Stimulated activated naive B cell treated with anti-CD40 and anti-IgM and Interleukin-4, amounts not matched to agents 10 μg/mL and 1 μg/mL and 100 μg/mL, for 72 hours (primary cell): ENCODE results near the gene DDR2.

Experiments
- ATAC-seq, 2 donors: fragments of 150-1000 bp; cut with Tn5 transposase; replicated peaks; 2 replicates each; pipeline ENCODE4 v1.10.0; 2021; ENCODE audit warnings: moderate library complexity in 1 of 2
- DNase-seq: peaks from one replicate; pipeline ENCODE4 v3.0.0; 2021
- H3K27ac Mint-ChIP-seq: one replicate; pipeline ENCODE4 v1.8.0; 2022; ENCODE audit warnings: mild to moderate bottlenecking, mixed read lengths
- H3K27me3 Mint-ChIP-seq, 2 donors: one replicate each; pipeline ENCODE4 v1.8.0; 2022; ENCODE audit warnings: mixed read lengths in 2 of 2
- H3K36me3 Mint-ChIP-seq, 2 donors: one replicate each; pipeline ENCODE4 v1.8.0; 2022; ENCODE audit warnings: mixed read lengths in 2 of 2, mild to moderate bottlenecking in 1 of 2
- H3K4me1 Mint-ChIP-seq, 2 donors: one replicate each; pipeline ENCODE4 v1.8.0; 2022; ENCODE audit warnings: mixed read lengths in 2 of 2, mild to moderate bottlenecking in 1 of 2
- H3K4me3 Mint-ChIP-seq, 2 donors: one replicate each; pipeline ENCODE4 v1.8.0; 2022; ENCODE audit warnings: mild to moderate bottlenecking in 2 of 2, mixed read lengths in 2 of 2, moderate library complexity in 1 of 2
- H3K9me3 Mint-ChIP-seq, 2 donors: one replicate each; pipeline ENCODE4 v1.8.0; 2022; ENCODE audit warnings: mixed read lengths in 2 of 2, mild to moderate bottlenecking in 1 of 2

DDR2 gene

DNA sequence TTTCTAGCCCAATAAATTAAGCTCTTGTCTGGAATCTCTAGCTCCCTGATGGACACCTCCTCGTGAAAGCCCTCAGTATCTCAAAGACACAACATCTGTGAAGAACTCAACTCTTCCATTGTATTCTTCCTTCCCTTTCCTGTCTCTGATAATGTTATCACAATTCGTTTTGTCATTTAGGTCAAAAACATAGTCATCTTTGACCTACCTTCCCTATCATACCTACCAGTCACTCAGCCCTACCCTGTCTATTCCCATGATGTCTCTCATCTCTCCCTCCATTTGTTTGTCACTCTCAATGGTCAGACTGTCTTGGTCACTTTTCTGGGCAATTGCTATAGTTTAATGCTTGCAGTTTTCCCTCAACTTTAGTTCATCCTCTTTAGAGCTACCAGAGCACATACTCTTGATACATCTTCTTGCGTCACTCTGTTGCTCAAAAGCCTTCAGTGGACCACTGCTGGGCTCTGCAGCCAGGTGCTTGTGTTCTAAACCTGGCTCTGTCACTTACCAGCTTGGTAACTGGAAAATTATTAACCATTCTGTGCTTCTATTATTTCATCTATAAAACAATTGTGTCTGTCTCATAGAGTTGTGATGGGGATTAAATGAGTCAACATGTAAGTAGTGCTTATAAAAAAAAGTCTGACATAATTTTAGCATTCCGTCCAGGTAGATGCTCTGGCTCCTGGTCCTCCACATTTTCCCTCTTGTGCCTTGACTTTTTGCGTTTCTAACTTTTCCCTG, 39.6 kb downstream of the DDR2 start:
- Mint-ChIP-seq H3K27ac (no peak overlapping the region), H3K36me3 (no peaks in the 10 kb centered on the region), H3K4me3 (no peak overlapping the region), H3K27me3 (peaks cover 5 to 11% of the 10 kb centered on the region in 2 donors), H3K4me1 (no peaks in the 10 kb centered on the region), H3K9me3 (no peaks in the 10 kb centered on the region)
- DNase-seq (no peak), ATAC-seq (no peak)

DNA sequence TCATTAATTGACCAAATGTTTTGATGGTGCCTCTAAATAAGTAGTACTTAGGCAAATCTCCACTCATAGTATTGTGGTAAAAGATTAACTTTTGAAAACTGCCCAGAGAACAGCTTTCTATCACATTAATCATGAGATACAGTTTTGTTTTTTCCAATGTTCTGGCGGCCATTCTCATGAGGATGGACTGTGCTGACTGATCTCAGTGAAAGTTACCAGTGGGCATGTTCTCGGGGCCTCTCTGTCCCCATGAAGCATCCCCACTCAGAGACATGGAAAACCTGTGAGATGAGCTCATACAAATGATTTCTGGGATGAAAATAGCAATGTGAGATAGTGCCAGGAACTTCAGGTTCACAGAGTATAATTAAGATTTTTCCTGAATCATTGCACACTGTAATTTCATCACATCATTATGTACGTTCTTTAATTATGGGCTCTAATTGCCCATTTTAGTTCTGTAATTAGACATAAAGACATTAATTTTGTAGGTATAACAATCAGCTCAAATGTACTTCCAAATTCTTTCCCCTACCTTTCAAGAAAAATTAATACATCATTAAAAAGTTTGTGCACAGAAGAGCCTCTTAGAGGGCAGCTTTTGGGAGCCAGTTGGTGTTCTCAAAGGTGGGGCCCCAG, 40.5 kb downstream of the DDR2 start:
- Mint-ChIP-seq H3K27me3 (peaks cover 5 to 11% of the 10 kb centered on the region in 2 donors), H3K27ac (no peak overlapping the region), H3K4me1 (no peaks in the 10 kb centered on the region), H3K4me3 (no peak overlapping the region), H3K9me3 (no peaks in the 10 kb centered on the region), H3K36me3 (no peaks in the 10 kb centered on the region)
- DNase-seq (no peak), ATAC-seq (no peak)

GRCh38 chr1:162674034-162674608, 41.9 kb downstream of the DDR2 start:
- ATAC-seq: no peak
- peaks cover 9 to 11% of the 10 kb centered on the region in 2 donors for H3K27me3 Mint-ChIP-seq
- no peak for DNase-seq
- no peak overlapping the region for H3K27ac Mint-ChIP-seq
- peaks cover 0 to 1% of the 10 kb centered on the region in 2 donors for H3K9me3 Mint-ChIP-seq
- H3K36me3 Mint-ChIP-seq: no peaks in the 10 kb centered on the region
- no peak overlapping the region for H3K4me3 Mint-ChIP-seq
- no peaks in the 10 kb centered on the region for H3K4me1 Mint-ChIP-seq

GRCh38 chr1:162676087-162676486, 43.8 kb downstream of the DDR2 start:
- no peak for DNase-seq
- no peak overlapping the region for H3K4me3 Mint-ChIP-seq
- H3K27ac Mint-ChIP-seq: no peak overlapping the region
- no peak for ATAC-seq
- H3K27me3 Mint-ChIP-seq: peaks cover 11 to 15% of the 10 kb centered on the region in 2 donors
- peaks cover 0 to 2% of the 10 kb centered on the region in 2 donors for H3K9me3 Mint-ChIP-seq
- H3K4me1 Mint-ChIP-seq: no peaks in the 10 kb centered on the region
- H3K36me3 Mint-ChIP-seq: no peaks in the 10 kb centered on the region

DNA sequence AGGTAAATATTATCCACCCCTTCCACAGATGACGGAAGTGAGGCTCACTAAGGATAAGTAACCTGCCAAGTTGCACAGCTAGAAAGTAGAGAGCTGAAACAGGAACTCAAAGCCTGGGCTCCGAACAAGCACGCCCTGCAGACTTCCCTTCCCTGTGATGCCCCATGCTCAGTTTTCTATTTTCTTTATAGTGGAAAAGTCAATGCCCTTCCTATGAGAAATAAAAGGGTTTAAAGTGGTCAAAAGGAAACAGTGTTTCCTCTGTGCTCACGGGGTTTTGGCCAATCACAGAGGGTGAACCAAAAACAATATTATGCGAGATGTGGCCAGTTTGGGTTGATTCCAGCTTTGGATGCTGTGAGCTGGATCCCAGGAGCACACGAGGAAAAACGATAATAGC, 44.5 kb downstream of the DDR2 start:
- Mint-ChIP-seq H3K4me3 (no peak overlapping the region), H3K9me3 (peaks cover 0 to 2% of the 10 kb centered on the region in 2 donors), H3K27me3 (peaks cover 11 to 15% of the 10 kb centered on the region in 2 donors), H3K36me3 (no peaks in the 10 kb centered on the region), H3K27ac (no peak overlapping the region), H3K4me1 (no peaks in the 10 kb centered on the region)
- DNase-seq: no peak
- ATAC-seq: no peak

- Mint-ChIP-seq H3K27ac (no peak overlapping the region), H3K4me3 (no peak overlapping the region), H3K27me3 (peaks cover 11 to 15% of the 10 kb centered on the region in 2 donors), H3K9me3 (peaks cover 0 to 2% of the 10 kb centered on the region in 2 donors), H3K4me1 (no peaks in the 10 kb centered on the region), H3K36me3 (no peaks in the 10 kb centered on the region)
- ATAC-seq (no peak), DNase-seq (no peak)
These were observed 45.5 kb downstream of the DDR2 start for GRCh38 chr1:162677607-162678371.

GRCh38 chr1:162678439-162678838, 46.2 kb downstream of the DDR2 start:
- Mint-ChIP-seq H3K9me3 (peaks cover 0 to 2% of the 10 kb centered on the region in 2 donors), H3K36me3 (no peaks in the 10 kb centered on the region), H3K27ac (no peak overlapping the region), H3K27me3 (peaks cover 6 to 12% of the 10 kb centered on the region in 2 donors), H3K4me3 (no peak overlapping the region), H3K4me1 (no peaks in the 10 kb centered on the region)
- DNase-seq (no peak), ATAC-seq (no peak)

DNA sequence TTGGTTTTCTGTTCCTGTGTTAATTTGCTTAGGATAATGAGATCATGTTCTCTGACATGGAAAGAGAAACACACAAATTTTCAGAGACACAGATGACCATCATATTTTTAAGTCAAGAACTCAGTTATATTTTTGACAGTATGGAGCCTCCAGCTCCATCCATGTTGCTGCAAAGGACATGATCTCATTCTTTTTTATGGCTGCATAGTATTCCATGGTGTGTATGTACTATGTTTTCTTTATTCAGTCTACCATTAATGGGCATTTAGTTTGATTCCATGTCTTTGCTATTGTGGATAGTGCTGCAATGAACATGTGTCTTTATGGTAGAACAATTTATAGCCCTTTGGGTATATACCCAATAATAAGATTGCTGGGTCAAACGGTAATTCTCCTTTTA, 47.0 kb downstream of the DDR2 start:
- H3K27ac Mint-ChIP-seq: no peak overlapping the region
- peaks cover 0 to 2% of the 10 kb centered on the region in 2 donors for H3K9me3 Mint-ChIP-seq
- H3K27me3 Mint-ChIP-seq: peaks cover 0 to 10% of the 10 kb centered on the region in 2 donors
- no peak for ATAC-seq
- no peaks in the 10 kb centered on the region for H3K4me1 Mint-ChIP-seq
- H3K4me3 Mint-ChIP-seq: no peak overlapping the region
- no peaks in the 10 kb centered on the region for H3K36me3 Mint-ChIP-seq
- no peak for DNase-seq

DNA sequence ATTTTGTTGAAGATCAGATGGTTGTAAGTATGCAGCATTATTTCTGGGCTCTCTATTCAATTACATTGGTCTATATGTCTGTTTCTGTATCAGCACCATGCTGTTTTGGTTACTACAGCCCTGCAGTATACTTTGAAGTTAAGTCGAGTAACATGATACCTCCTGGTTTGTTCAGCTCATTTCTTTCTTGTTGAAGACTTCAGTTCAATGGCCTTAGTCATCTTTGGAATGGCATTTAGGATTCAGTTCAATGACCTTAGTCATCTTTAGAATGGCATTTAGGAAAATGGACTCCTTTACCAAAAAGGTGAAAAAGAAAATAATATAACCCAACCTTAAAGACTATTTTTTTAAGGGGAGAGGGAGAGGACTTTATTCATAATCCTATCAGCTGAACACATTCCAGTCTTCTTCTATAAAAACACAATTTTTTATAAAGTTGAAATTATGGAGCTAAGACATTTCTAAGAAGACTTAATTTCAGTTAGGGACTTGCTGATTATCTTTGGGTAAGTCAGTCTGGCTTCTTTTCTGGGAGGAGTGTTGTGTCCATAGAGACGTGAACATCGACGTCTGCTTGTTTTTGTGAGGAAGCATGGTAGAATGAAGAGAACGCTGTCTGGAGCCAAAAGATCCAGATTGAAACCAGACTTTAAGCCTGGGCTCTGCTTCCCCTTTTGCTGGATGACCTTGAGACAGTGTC, 48.3 kb downstream of the DDR2 start:
- DNase-seq (no peak), ATAC-seq (no peak)
- Mint-ChIP-seq H3K27me3 (peaks cover 0 to 10% of the 10 kb centered on the region in 2 donors), H3K9me3 (peaks cover 0 to 2% of the 10 kb centered on the region in 2 donors), H3K27ac (no peak overlapping the region), H3K4me3 (no peak overlapping the region), H3K36me3 (no peaks in the 10 kb centered on the region), H3K4me1 (no peaks in the 10 kb centered on the region)

GRCh38 chr1:162681122-162681436, 48.8 kb downstream of the DDR2 start:
- Mint-ChIP-seq H3K36me3 (no peaks in the 10 kb centered on the region), H3K9me3 (peaks cover 0 to 2% of the 10 kb centered on the region in 2 donors), H3K27me3 (peaks cover 0 to 10% of the 10 kb centered on the region in 2 donors), H3K4me1 (no peaks in the 10 kb centered on the region), H3K27ac (no peak overlapping the region), H3K4me3 (no peak overlapping the region)
- ATAC-seq: no peak
- no peak for DNase-seq

- no peak for DNase-seq
- Mint-ChIP-seq H3K27me3 (peaks cover 0 to 10% of the 10 kb centered on the region in 2 donors), H3K4me3 (no peak overlapping the region), H3K4me1 (no peaks in the 10 kb centered on the region), H3K9me3 (peaks cover 0 to 2% of the 10 kb centered on the region in 2 donors), H3K27ac (no peak overlapping the region), H3K36me3 (no peaks in the 10 kb centered on the region)
- ATAC-seq: no peak
These were observed 49.8 kb downstream of the DDR2 start for GRCh38 chr1:162682013-162682419.

DNA sequence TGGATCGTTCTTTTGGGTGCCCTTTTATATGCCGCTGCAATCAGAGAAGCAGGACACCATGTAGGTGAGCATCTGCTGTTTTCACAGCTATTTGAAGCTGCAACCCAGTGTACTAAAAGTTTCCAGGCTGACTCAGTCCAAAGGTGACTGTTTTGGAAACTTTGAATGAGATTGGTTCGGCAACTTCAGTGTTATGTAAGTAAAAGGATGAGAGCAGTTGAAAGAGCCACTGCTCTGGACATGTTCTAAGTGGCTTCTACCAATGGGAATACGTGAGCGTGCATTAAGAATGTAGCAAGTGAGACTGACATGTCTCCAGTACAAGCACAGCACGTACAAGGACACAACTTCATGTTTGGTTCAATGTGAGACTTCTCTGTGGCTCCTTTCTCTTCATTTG, 55.6 kb downstream of the DDR2 start:
- peaks cover 6 to 20% of the 10 kb centered on the region in 2 donors for H3K27me3 Mint-ChIP-seq
- no peak overlapping the region for H3K27ac Mint-ChIP-seq
- H3K9me3 Mint-ChIP-seq: no peaks in the 10 kb centered on the region
- H3K4me3 Mint-ChIP-seq: no peak overlapping the region
- DNase-seq (no peak), ATAC-seq (no peak)
- H3K36me3 Mint-ChIP-seq: no peaks in the 10 kb centered on the region
- no peaks in the 10 kb centered on the region for H3K4me1 Mint-ChIP-seq

DNA sequence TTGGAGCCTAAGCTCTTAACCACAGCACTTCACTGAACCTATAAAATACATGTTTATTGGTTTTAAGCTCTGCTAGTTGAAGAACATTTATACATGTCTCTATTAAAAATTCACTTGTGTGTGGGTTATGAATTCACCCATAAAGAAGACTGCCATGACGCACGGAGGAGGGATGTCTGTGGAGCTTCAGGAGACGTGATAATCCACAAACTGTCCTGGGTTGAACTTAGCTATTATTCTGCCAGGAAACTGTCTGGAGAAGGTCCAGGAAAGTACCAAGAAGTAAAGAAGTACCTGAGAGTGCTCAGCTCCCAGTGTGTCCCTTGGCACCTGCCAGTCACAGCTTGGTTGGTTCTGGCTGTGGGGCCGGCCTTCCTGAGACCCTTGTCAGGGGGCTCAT, 56.3 kb downstream of the DDR2 start:
- peaks cover 6 to 20% of the 10 kb centered on the region in 2 donors for H3K27me3 Mint-ChIP-seq
- H3K4me3 Mint-ChIP-seq: no peak overlapping the region
- no peak for DNase-seq
- no peaks in the 10 kb centered on the region for H3K9me3 Mint-ChIP-seq
- no peaks in the 10 kb centered on the region for H3K36me3 Mint-ChIP-seq
- ATAC-seq: no peak
- H3K27ac Mint-ChIP-seq: no peak overlapping the region
- no peaks in the 10 kb centered on the region for H3K4me1 Mint-ChIP-seq

- no peak for ATAC-seq
- Mint-ChIP-seq H3K4me1 (no peaks in the 10 kb centered on the region), H3K36me3 (no peaks in the 10 kb centered on the region), H3K27me3 (peaks cover 6 to 20% of the 10 kb centered on the region in 2 donors), H3K9me3 (no peaks in the 10 kb centered on the region), H3K27ac (no peak overlapping the region), H3K4me3 (no peak overlapping the region)
- DNase-seq: no peak
These were observed 56.7 kb downstream of the DDR2 start for GRCh38 chr1:162688931-162689330.
